NB4 (cell line): ENCODE data around the gene FHIT.

Source experiments
- DNase-seq: peaks from one replicate; pipeline ENCODE4 v3.0.0; 2010; ENCODE audit warnings: low read depth
- H3K4me3 ChIP-seq: one replicate; pipeline ENCODE4 v1.5.1; 2011; ENCODE audit warnings: mild to moderate bottlenecking, low read depth, low read length, moderate library complexity
- MAX ChIP-seq: IDR thresholded peaks from 2 replicates; pipeline ENCODE4 v1.6.1; 2011; ENCODE audit warnings: low read depth, low read length
- MYC ChIP-seq: IDR thresholded peaks from 2 replicates; pipeline ENCODE4 v1.6.1; 2011; ENCODE audit warnings: low read depth, low read length
- POLR2A ChIP-seq: IDR thresholded peaks from 2 replicates; pipeline ENCODE4 v1.6.1; 2011; ENCODE audit warnings: mild to moderate bottlenecking; ENCODE audit not compliant: insufficient read length; ENCODE audit errors: extremely low read depth
- TF ChIP-seq, protein P1 (sequence below): IDR thresholded peaks from one replicate; pipeline ENCODE4 v1.5.1; 2012; ENCODE audit warnings: low read depth, low read length

FHIT gene

DNA sequence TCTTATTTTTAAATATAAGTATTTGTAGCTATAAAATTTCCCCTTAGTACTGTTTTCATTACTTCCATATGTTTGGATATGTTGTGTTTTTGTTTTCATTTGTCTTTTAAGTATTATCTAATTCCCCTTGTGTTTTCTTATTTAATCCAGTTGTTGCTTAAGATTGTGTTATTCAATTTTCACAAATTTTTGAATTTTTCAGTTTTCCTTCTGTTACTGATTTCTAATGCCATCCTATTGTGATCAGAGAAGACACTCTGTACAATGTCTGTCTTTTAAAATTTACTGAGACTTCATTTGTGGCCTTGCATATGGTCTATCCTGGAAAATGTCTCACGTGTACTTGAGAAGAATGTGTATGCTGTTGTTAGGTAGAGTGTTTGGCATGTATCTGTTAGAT, 1405.9 kb downstream of the FHIT start:
- TF ChIP-seq MYC (no peak), MAX (no peak), POLR2A (no peak)
- TF ChIP-seq, protein P1, sequence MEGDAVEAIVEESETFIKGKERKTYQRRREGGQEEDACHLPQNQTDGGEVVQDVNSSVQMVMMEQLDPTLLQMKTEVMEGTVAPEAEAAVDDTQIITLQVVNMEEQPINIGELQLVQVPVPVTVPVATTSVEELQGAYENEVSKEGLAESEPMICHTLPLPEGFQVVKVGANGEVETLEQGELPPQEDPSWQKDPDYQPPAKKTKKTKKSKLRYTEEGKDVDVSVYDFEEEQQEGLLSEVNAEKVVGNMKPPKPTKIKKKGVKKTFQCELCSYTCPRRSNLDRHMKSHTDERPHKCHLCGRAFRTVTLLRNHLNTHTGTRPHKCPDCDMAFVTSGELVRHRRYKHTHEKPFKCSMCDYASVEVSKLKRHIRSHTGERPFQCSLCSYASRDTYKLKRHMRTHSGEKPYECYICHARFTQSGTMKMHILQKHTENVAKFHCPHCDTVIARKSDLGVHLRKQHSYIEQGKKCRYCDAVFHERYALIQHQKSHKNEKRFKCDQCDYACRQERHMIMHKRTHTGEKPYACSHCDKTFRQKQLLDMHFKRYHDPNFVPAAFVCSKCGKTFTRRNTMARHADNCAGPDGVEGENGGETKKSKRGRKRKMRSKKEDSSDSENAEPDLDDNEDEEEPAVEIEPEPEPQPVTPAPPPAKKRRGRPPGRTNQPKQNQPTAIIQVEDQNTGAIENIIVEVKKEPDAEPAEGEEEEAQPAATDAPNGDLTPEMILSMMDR = no peak
- DNase-seq = no peak

DNA sequence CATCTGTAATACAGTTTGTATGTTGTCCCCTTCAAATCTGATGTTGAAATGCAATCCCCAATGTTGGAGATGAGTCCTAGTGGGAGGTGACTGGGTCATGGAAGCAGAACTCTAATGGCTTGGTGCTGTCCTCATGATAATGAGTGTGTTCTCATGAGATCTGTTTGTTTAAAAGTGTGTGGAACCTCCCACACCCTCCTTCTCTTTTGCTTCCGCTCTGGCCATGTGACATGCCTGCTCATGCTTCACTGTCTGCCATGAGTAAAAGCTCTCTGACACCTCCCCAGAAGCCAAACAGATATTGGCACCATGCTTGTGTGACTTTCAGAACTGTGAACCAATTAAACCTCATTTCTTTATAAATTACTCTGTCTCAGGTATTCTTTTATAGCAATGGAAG, 1407.4 kb downstream of the FHIT start:
- no peak for TF ChIP-seq MAX
- TF ChIP-seq MYC = no peak

More for the DNA sequence above, 1405.9 kb downstream of the FHIT start:
- H3K4me3 ChIP-seq = no peak overlapping the region

GRCh38 chr3:59839810-59840515, 1411.3 kb downstream of the FHIT start:
- DNase-seq = no peak
- TF ChIP-seq, protein P1 = no peak
- no peak for TF ChIP-seq POLR2A
- no peak for TF ChIP-seq MAX
- TF ChIP-seq MYC = no peak
- no peak overlapping the region for H3K4me3 ChIP-seq

More for the DNA sequence above, 1407.4 kb downstream of the FHIT start:
- H3K4me3 ChIP-seq = no peak overlapping the region
- DNase-seq = no peak

- DNase-seq = no peak
- no peak overlapping the region for H3K4me3 ChIP-seq
- TF ChIP-seq, protein P1 = no peak
- no peak for TF ChIP-seq POLR2A
- no peak for TF ChIP-seq MYC
- no peak for TF ChIP-seq MAX
These were observed 1412.0 kb downstream of the FHIT start for GRCh38 chr3:59839283-59839682.

- DNase-seq = no peak
- TF ChIP-seq MAX (no peak), MYC (no peak), POLR2A (no peak)
- TF ChIP-seq, protein P1 = no peak
- H3K4me3 ChIP-seq = no peak overlapping the region
These were observed 1414.7 kb downstream of the FHIT start for GRCh38 chr3:59836531-59836930.

DNA sequence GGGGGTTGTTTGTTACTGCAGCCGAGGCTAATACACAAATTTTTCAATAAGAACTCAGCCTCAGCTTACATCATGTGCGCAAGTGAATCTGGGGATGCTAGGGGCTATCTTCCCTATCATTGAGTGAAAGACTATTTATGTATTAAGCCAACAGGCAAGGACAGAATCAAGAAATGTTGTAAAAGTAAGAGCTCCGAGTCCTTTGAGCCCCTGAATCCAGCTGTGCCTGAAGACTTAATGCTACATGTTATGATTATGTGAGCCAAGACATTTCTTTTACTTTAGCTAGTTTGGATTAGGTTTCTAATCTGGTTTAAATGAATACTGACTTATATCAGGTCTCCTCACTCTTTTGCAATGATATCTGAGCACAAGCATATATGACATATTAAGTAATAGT, 1418.5 kb downstream of the FHIT start:
- no peak for DNase-seq
- no peak for TF ChIP-seq POLR2A
- no peak for TF ChIP-seq MAX
- TF ChIP-seq, protein P1 = no peak
- TF ChIP-seq MYC = no peak
- H3K4me3 ChIP-seq = no peak overlapping the region
